Right atrium auricular region (tissue), 2 donors: ENCODE measurements around the gene LPP. TPM values are rescaled to one million over a fixed set of nuclear protein-coding genes. Genes with fewer than 3 reads are reported as not detected.

Experiments used
- DNase-seq: peaks from one replicate; pipeline ENCODE4 v3.0.0-alpha.2; 2019; ENCODE audit warnings: low spot score
- H3K27ac ChIP-seq, 2 donors: fragments of 200-600 bp; sonication (generic); 1 replicate in 1 of 2; 2 replicates in 1 of 2; pipeline ENCODE4 v1.5.1; 2016 to 2019
- H3K27me3 ChIP-seq, 2 donors: fragments of 200-600 bp; sonication (generic); one replicate each; pipeline versions ENCODE4 v1.5.1 to v1.6.0; 2017 to 2019
- H3K36me3 ChIP-seq: fragments of 200-600 bp; sonication (generic); one replicate; pipeline ENCODE4 v1.5.1; 2016
- H3K4me1 ChIP-seq, 2 donors: fragments of 200-600 bp; sonication (generic); one replicate each; pipeline versions ENCODE4 v1.5.1 to v1.6.0; 2017 to 2019
- H3K4me3 ChIP-seq, 2 donors: fragments of 200-600 bp; sonication (generic); 1 replicate in 1 of 2; 2 replicates in 1 of 2; pipeline ENCODE4 v1.5.1; 2017 to 2019; ENCODE audit warnings: mild to moderate bottlenecking in 1 of 2, moderate library complexity in 1 of 2
- H3K9me3 ChIP-seq, 2 donors: fragments of 200-600 bp; sonication (generic); one replicate each; pipeline ENCODE4 v1.5.1; 2019
- CTCF ChIP-seq, 2 donors: fragments of 200-600 bp; sonication (generic); IDR thresholded peaks; one replicate each; pipeline ENCODE4 v1.5.1; 2019; ENCODE audit warnings: antibody characterized with exemption in 2 of 2
- total RNA-seq, 2 donors: library from RNA; depleted of rRNA; stranded (reverse); fragments of >200 nt; gene quantifications; one replicate each; pipeline ENCODE4 v1.1.0, GENCODE V29; 2016

Gene LPP
- total RNA-seq, 2 donors from 2014 or later, result 117 to 186 TPM

- no peak overlapping the region for H3K4me3 ChIP-seq
These were observed 198.4 kb downstream of the LPP start for GRCh38 chr3:188352196-188352927.

GRCh38 chr3:188353426-188353825 is 199.5 kb downstream of the LPP start:
- no peaks in the 10 kb centered on the region for H3K9me3 ChIP-seq
- no peak overlapping the region for H3K27ac ChIP-seq
- H3K36me3 ChIP-seq, result no peaks in the 10 kb centered on the region
- H3K27me3 ChIP-seq, result no peaks in the 10 kb centered on the region
- peaks cover 0 to 44% of the 10 kb centered on the region in 2 donors for H3K4me1 ChIP-seq
- H3K4me3 ChIP-seq, result no peak overlapping the region
- no peak for DNase-seq
- TF ChIP-seq CTCF (IDR thresholded peaks at IDR 0.05), result no peak

More at GRCh38 chr3:188352196-188352927, 198.4 kb downstream of the LPP start:
- Histone ChIP-seq H3K27ac (peak overlapping the region; percentile 37 to 87), H3K9me3 (no peaks in the 10 kb centered on the region), H3K36me3 (no peaks in the 10 kb centered on the region), H3K27me3 (no peaks in the 10 kb centered on the region), H3K4me1 (peaks cover 0 to 54% of the 10 kb centered on the region in 2 donors)
- no peak for TF ChIP-seq CTCF (IDR thresholded peaks at IDR 0.05)
- no peak for DNase-seq

- no peak for DNase-seq
- Histone ChIP-seq H3K4me3 (no peak overlapping the region), H3K9me3 (no peaks in the 10 kb centered on the region), H3K27ac (no peak overlapping the region), H3K27me3 (no peaks in the 10 kb centered on the region), H3K36me3 (no peaks in the 10 kb centered on the region), H3K4me1 (peaks cover 0 to 26% of the 10 kb centered on the region in 2 donors)
- no peak for TF ChIP-seq CTCF (IDR thresholded peaks at IDR 0.05)
These were observed 205.0 kb downstream of the LPP start for GRCh38 chr3:188358787-188359493.

- no peak for TF ChIP-seq CTCF (IDR thresholded peaks at IDR 0.05)
- DNase-seq, result no peak
- peaks cover 0 to 38% of the 10 kb centered on the region in 2 donors for H3K4me1 ChIP-seq
- no peaks in the 10 kb centered on the region for H3K9me3 ChIP-seq
- no peaks in the 10 kb centered on the region for H3K27me3 ChIP-seq
- H3K36me3 ChIP-seq, result no peaks in the 10 kb centered on the region
- H3K27ac ChIP-seq, result no peak overlapping the region
- H3K4me3 ChIP-seq, result no peak overlapping the region
These were observed 206.5 kb downstream of the LPP start for GRCh38 chr3:188360364-188360881.

GRCh38 chr3:188361888-188362287 is 207.9 kb downstream of the LPP start:
- Histone ChIP-seq H3K36me3 (no peaks in the 10 kb centered on the region), H3K4me1 (peaks cover 0 to 47% of the 10 kb centered on the region in 2 donors), H3K9me3 (no peaks in the 10 kb centered on the region), H3K27ac (no peak overlapping the region), H3K27me3 (no peaks in the 10 kb centered on the region), H3K4me3 (no peak overlapping the region)
- TF ChIP-seq CTCF (IDR thresholded peaks at IDR 0.05), result no peak
- DNase-seq, result no peak
